A549 (cell line): ENCODE results near the gene PAXIP1. TPM values are rescaled to one million over a fixed set of nuclear protein-coding genes. Genes with fewer than 3 reads are reported as not detected.

Experiments used
- ATAC-seq, 2 experiments: fragments of 200-7000 bp in 1 of 2; fragments of >200 bp in 1 of 2; cut with Nextera tagmentation in 1 of 2; cut with Tn5 transposase in 1 of 2; 3 replicates each; pipeline versions ENCODE4 v1.8.0 to v1.9.1; 2018 to 2020; ENCODE audit warnings: mild to moderate bottlenecking in 1 of 2, moderate library complexity in 1 of 2
- CTCF ChIA-PET: fragments of 300-600 bp; sonication (Branson Sonifier 250); formaldehyde crosslinking; extraction: SDS; loops from one replicate; lab custom pipeline; 2021; ENCODE audit warnings: antibody characterized with exemption, inconsistent platforms; lab: Yijun Ruan, JAX
- POLR2A ChIA-PET: fragments of 350-600 bp; formaldehyde crosslinking; extraction: SDS; loops from one replicate; lab custom pipeline; 2021; ENCODE audit warnings: antibody characterized with exemption, inconsistent platforms; lab: Yijun Ruan, JAX
- DNase-seq, 2 experiments: peaks; one replicate each; pipeline versions ENCODE4 v3.0.0 to v3.0.0-alpha.2; 2011 to 2016; ENCODE audit warnings: low read depth in 1 of 2, low spot score in 1 of 2
- FAIRE-seq: peaks from 2 replicates; lab custom pipeline; 2011; peaks lifted over from hg19 to GRCh38; lab: Jason Lieb, UNC
- H3K27ac ChIP-seq, 2 experiments: fragments of >200 bp; sonication (Bioruptor Twin); formaldehyde crosslinking; 3 replicates each; pipeline ENCODE4 v1.5.1; 2016 to 2017
- H3K4me1 ChIP-seq: fragments of >200 bp; sonication (Bioruptor Twin); formaldehyde crosslinking; 3 replicates; pipeline ENCODE4 v1.6.1; 2016
- H3K4me2 ChIP-seq: fragments of >200 bp; sonication (Bioruptor Twin); formaldehyde crosslinking; 3 replicates; pipeline ENCODE4 v1.6.1; 2016
- H3K4me3 ChIP-seq: fragments of >200 bp; sonication (Bioruptor Twin); formaldehyde crosslinking; 3 replicates; pipeline ENCODE4 v1.5.1; 2016
- H3K9me3 ChIP-seq: fragments of >200 bp; sonication (Bioruptor Twin); formaldehyde crosslinking; 3 replicates; pipeline ENCODE4 v1.6.1; 2016
- CHD2 ChIP-seq: fragments of 150-350 bp; IDR thresholded peaks from 2 replicates; pipeline ENCODE4 v1.6.1; 2014; ENCODE audit warnings: low read length; ENCODE audit not compliant: partially characterized antibody
- EHMT2 ChIP-seq: fragments of 200-600 bp; sonication (generic); IDR thresholded peaks from 2 replicates; pipeline ENCODE4 v1.6.1; 2016; ENCODE audit warnings: antibody characterized with exemption, low read depth, mild to moderate bottlenecking, moderate library complexity
- FOSB ChIP-seq: fragments of 250-450 bp; sonication (Bioruptor Pico); IDR thresholded peaks from 2 replicates; pipeline ENCODE4 v1.5.0; 2020; ENCODE audit warnings: mild to moderate bottlenecking, moderate library complexity
- GATA3 ChIP-seq: IDR thresholded peaks from 2 replicates; pipeline ENCODE4 v1.6.1; 2012; ENCODE audit warnings: borderline replicate concordance
- HDAC2 ChIP-seq: fragments of 200-600 bp; sonication (generic); IDR thresholded peaks from 2 replicates; pipeline ENCODE4 v1.6.1; 2016
- HMGXB4 ChIP-seq: fragments of 250-450 bp; sonication (Bioruptor Pico); IDR thresholded peaks from 2 replicates; pipeline ENCODE4 v1.5.0; 2021; ENCODE audit warnings: mild to moderate bottlenecking, moderate library complexity, borderline replicate concordance
- JUN ChIP-seq, 2 experiments: fragments of >200 bp; sonication (Bioruptor Twin); formaldehyde crosslinking; IDR thresholded peaks; 2 replicates in 1 of 2; 3 replicates in 1 of 2; pipeline ENCODE4 v1.6.1; 2016 to 2017
- JUNB ChIP-seq: fragments of >200 bp; sonication (Bioruptor Twin); formaldehyde crosslinking; IDR thresholded peaks from 2 replicates; pipeline ENCODE4 v1.6.1; 2016
- KDM1A ChIP-seq: fragments of 200-600 bp; sonication (generic); IDR thresholded peaks from 2 replicates; pipeline ENCODE4 v1.6.1; 2016; ENCODE audit warnings: low read depth, mild to moderate bottlenecking
- MAFK ChIP-seq: fragments of 450-650 bp; IDR thresholded peaks from 2 replicates; pipeline ENCODE4 v1.6.1; 2014; ENCODE audit not compliant: partially characterized antibody
- MYC ChIP-seq: IDR thresholded peaks from 2 replicates; pipeline ENCODE4 v1.6.1; 2012; ENCODE audit warnings: mild to moderate bottlenecking, inconsistent platforms, low read length, improper control_type of control experiment, borderline replicate concordance
- NR3C1 ChIP-seq: fragments of >200 bp; sonication (Bioruptor Twin); formaldehyde crosslinking; IDR thresholded peaks from 3 replicates; pipeline ENCODE4 v1.6.1; 2017
- PHF8 ChIP-seq: fragments of 200-600 bp; sonication (generic); IDR thresholded peaks from 2 replicates; pipeline ENCODE4 v1.6.1; 2016; ENCODE audit warnings: low read depth, mild to moderate bottlenecking, antibody characterized with exemption, moderate library complexity, borderline replicate concordance
- POLR2A ChIP-seq: IDR thresholded peaks from 2 replicates; pipeline ENCODE4 v1.6.1; 2012; ENCODE audit warnings: mild to moderate bottlenecking, low read length
- RAD21 ChIP-seq, 2 experiments: fragments of >200 bp in 1 of 2; sonication (Bioruptor Twin) in 1 of 2; formaldehyde crosslinking in 1 of 2; IDR thresholded peaks in 1 of 2; conservative IDR thresholded peaks in 1 of 2; 2 replicates in 1 of 2; 3 replicates in 1 of 2; pipeline ENCODE4 v1.6.1; 2012 to 2018; ENCODE audit warnings: inconsistent platforms in 1 of 2
- RCOR1 ChIP-seq: fragments of 150-350 bp; IDR thresholded peaks from 2 replicates; pipeline ENCODE4 v1.6.1; 2014; ENCODE audit warnings: antibody characterized with exemption, low read length, low read depth
- RFX5 ChIP-seq: fragments of 450-650 bp; IDR thresholded peaks from 2 replicates; pipeline ENCODE4 v1.7.1; 2014; ENCODE audit warnings: antibody characterized with exemption, mild to moderate bottlenecking, moderate library complexity
- TP53 ChIP-seq: fragments of 250-450 bp; sonication (Bioruptor Pico); IDR thresholded peaks from 2 replicates; pipeline ENCODE4 v1.5.0; 2021; ENCODE audit warnings: mild to moderate bottlenecking, moderate library complexity
- USF2 ChIP-seq: fragments of 450-650 bp; IDR thresholded peaks from 2 replicates; pipeline ENCODE4 v1.6.1; 2014; ENCODE audit warnings: antibody characterized with exemption
- ZC3H11A ChIP-seq: fragments of 450-650 bp; IDR thresholded peaks from 2 replicates; pipeline ENCODE4 v1.6.1; 2014; ENCODE audit warnings: antibody characterized with exemption, mild to moderate bottlenecking
- ZSCAN20 ChIP-seq: fragments of 250-450 bp; sonication (Bioruptor Pico); IDR thresholded peaks from 2 replicates; pipeline ENCODE4 v1.8.0; 2022; ENCODE audit warnings: mild to moderate bottlenecking, moderate library complexity
- WGBS: methylation state at CpG from one replicate; pipeline ENCODE4 v1.1.6; 2017; ENCODE audit errors: missing lambda C conversion rate; 5-methylcytosine and 5-hydroxymethylcytosine counted together
- polyA plus RNA-seq, 4 experiments: library from polyadenylated mRNA; depleted of rRNA in 3 of 4; stranded (reverse); fragments of >200 nt; fragmentation: RNase III in 1 of 4; extraction: RNeasy Plus Mini Kit Qiagen cat#74134 plus additional on column Dnase treatment in 1 of 4; gene quantifications; 2 replicates in 3 of 4; 3 replicates in 1 of 4; pipeline ENCODE4 v1.2.3, GENCODE V29; 2011 to 2017
- TF ChIP-seq, protein P1 (sequence below): IDR thresholded peaks from 2 replicates; pipeline ENCODE4 v1.6.1; 2012; ENCODE audit warnings: low read depth, borderline replicate concordance
- TF ChIP-seq, protein P2 (sequence below): IDR thresholded peaks from 2 replicates; pipeline ENCODE4 v1.6.1; 2012
- TF ChIP-seq, protein P3 (sequence below): fragments of 200-600 bp; sonication (generic); IDR thresholded peaks from 2 replicates; pipeline ENCODE4 v1.6.1; 2016; ENCODE audit warnings: antibody characterized with exemption, mild to moderate bottlenecking, moderate library complexity

Gene PAXIP1
- polyA plus RNA-seq, 2 of the 4 experiments (the other 2 are of a cell fraction): 15.3 to 15.7 TPM

GRCh38 chr7:154968336-154969001, 34.5 kb downstream of the PAXIP1 start:
- Histone ChIP-seq H3K9me3 (no peaks in the 10 kb centered on the region), H3K4me3 (no peak overlapping the region), H3K4me2 (no peak overlapping the region), H3K4me1 (no peaks in the 10 kb centered on the region), H3K27ac (no peak overlapping the region)
- FAIRE-seq (no peak), ATAC-seq (no peak), DNase-seq (no peak)
- CTCF ChIA-PET: interaction anchor here (1.2 kb wide), 1 partner anchor 42 kb away, joined by 3 read pairs; no protein-coding TSS in a partner anchor
- POLR2A ChIA-PET: no interaction called here
- WGBS: 80% methylated on average over 6 of the region's 11 CpGs
- no peak for TF ChIP-seq MAFK
- TF ChIP-seq JUNB: no peak
- TF ChIP-seq RCOR1: no peak
- no peak for TF ChIP-seq PHF8
- TF ChIP-seq POLR2A: no peak
- TF ChIP-seq, protein P1, sequence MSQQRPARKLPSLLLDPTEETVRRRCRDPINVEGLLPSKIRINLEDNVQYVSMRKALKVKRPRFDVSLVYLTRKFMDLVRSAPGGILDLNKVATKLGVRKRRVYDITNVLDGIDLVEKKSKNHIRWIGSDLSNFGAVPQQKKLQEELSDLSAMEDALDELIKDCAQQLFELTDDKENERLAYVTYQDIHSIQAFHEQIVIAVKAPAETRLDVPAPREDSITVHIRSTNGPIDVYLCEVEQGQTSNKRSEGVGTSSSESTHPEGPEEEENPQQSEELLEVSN: no peak
- no peak for TF ChIP-seq JUN (IDR thresholded peaks at IDR 0.05)
- no peak for TF ChIP-seq RFX5
- no peak for TF ChIP-seq TP53 (CRISPR knock-in tag)
- no peak for TF ChIP-seq CHD2
- TF ChIP-seq USF2: no peak
- TF ChIP-seq GATA3: no peak
- TF ChIP-seq KDM1A: no peak

DNA sequence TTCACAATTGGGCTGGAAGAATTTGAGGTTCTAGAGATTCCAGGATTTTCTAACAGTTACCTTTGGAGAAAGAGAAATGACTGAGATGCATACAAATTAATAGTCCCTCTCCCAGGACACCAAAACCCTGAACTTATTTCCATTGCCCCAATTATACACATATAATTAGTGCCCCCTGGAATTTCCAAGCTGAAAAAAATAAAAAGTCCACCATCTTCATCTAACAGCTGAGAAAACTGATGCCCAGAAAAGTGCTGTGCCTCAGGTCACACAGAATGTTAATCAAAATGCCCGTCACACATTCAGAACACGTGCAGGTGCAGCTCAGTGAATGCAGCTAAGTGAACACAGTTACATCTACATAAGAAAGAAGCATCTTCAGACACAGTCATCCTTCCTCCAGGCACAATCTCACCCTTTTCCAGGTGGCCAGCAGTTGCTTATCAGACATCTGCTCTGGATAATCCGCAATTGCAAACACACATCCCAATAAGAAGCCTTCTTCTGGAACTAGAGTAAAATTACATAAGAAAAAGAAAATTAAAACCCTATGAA, 35.4 kb downstream of the PAXIP1 start:
- CTCF ChIA-PET: no interaction called here
- no peak overlapping the region for H3K27ac ChIP-seq
- DNase-seq: no peak
- H3K4me3 ChIP-seq: no peak overlapping the region
- POLR2A ChIA-PET: no interaction called here
- H3K9me3 ChIP-seq: no peaks in the 10 kb centered on the region
- no peak for TF ChIP-seq HDAC2
- no peak for TF ChIP-seq NR3C1
- TF ChIP-seq, protein P2, sequence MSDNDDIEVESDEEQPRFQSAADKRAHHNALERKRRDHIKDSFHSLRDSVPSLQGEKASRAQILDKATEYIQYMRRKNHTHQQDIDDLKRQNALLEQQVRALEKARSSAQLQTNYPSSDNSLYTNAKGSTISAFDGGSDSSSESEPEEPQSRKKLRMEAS: no peak
- no peak for TF ChIP-seq USF2
- no peak for TF ChIP-seq RCOR1
- no peak for TF ChIP-seq RAD21 (conservative IDR thresholded peaks at IDR 0.05 in 1 of 2, IDR thresholded peaks at IDR 0.05 in 1 of 2)
- TF ChIP-seq, protein P1: no peak
- TF ChIP-seq ZSCAN20 (CRISPR knock-in tag): no peak
- no peak for TF ChIP-seq ZC3H11A
- no peak for TF ChIP-seq FOSB (CRISPR knock-in tag)
- TF ChIP-seq EHMT2: no peak
- no peak for TF ChIP-seq MYC
- no peak for TF ChIP-seq POLR2A
- no peak for TF ChIP-seq PHF8
- TF ChIP-seq, protein P3, sequence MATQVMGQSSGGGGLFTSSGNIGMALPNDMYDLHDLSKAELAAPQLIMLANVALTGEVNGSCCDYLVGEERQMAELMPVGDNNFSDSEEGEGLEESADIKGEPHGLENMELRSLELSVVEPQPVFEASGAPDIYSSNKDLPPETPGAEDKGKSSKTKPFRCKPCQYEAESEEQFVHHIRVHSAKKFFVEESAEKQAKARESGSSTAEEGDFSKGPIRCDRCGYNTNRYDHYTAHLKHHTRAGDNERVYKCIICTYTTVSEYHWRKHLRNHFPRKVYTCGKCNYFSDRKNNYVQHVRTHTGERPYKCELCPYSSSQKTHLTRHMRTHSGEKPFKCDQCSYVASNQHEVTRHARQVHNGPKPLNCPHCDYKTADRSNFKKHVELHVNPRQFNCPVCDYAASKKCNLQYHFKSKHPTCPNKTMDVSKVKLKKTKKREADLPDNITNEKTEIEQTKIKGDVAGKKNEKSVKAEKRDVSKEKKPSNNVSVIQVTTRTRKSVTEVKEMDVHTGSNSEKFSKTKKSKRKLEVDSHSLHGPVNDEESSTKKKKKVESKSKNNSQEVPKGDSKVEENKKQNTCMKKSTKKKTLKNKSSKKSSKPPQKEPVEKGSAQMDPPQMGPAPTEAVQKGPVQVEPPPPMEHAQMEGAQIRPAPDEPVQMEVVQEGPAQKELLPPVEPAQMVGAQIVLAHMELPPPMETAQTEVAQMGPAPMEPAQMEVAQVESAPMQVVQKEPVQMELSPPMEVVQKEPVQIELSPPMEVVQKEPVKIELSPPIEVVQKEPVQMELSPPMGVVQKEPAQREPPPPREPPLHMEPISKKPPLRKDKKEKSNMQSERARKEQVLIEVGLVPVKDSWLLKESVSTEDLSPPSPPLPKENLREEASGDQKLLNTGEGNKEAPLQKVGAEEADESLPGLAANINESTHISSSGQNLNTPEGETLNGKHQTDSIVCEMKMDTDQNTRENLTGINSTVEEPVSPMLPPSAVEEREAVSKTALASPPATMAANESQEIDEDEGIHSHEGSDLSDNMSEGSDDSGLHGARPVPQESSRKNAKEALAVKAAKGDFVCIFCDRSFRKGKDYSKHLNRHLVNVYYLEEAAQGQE: no peak
- no peak for TF ChIP-seq HMGXB4 (CRISPR knock-in tag)
- no peak for ATAC-seq
- no peaks in the 10 kb centered on the region for H3K4me1 ChIP-seq
- no peak for FAIRE-seq
- 98% methylated on average over 3 of the region's 3 CpGs for WGBS
- H3K4me2 ChIP-seq: no peak overlapping the region
